HS-5 (cell line): Measurements from ENCODE around the gene APBB1.

ENCODE experiments used
- DNase-seq: peaks from one replicate; pipeline ENCODE4 v3.0.0-alpha.2; 2012; ENCODE audit warnings: low read depth

APBB1 gene

GRCh38 chr11:6419009-6419631 lies at the start of gene APBB1:
APBB1 (minus strand) TSS chr11:6419094; CDS start chr11:6411347, 7,747 bp downstream.
- DNase-seq, result no peak

DNA sequence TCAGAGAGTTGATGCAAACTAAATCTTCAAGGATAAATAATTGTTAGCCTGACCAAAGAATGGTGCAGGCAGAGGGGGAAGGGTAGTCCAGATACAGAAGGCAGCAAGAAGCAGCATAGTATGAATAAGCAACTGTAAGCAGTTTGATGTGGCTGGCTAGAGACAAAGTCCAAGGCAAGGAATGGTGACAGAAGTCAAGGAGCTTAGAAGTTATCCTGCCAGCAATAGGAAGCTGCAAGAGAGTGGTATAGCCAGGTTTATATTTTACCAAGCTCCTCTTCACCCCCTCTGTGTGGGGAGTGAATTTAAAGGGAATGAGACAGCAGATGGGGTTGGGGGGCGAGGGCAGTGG lies 40.2 kb upstream of the APBB1 start:
- DNase-seq, result no peak

DNA sequence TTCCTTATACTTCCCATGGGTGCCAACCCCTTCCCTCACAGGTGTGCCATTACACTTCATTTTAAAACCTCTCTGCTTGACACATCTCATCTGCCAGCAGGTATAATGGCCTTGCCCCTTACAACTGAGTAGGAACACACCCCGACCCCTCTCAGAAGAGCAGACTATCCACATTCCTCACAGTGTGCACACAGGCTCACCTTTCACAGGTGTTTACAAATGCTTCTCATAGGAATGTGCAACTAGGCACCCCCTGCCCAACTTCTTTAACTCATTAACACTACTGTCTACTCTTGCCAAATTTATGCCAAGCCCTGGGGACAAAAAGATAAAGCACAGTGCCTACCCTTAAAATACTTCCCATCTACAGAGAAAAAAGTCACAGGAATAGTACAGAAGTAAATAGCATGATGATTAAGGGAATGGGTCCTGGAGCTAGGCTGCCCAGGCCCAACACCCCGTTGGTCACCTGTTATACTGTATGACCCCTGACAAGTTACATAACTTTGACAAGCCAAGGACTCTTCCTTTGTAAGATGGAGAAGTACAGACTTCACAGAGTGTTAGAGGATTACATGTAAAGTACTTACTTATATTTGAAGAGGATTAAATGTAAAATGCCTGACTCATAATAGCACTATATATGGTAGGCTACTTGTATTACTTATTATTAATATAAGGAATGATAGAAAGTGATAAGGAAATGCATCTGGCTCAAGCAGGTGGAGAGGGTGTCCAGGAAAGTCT lies 39.6 kb upstream of the APBB1 start:
- no peak for DNase-seq

GRCh38 chr11:6457581-6458320 lies 38.9 kb upstream of the APBB1 start:
- DNase-seq, result no peak

DNA sequence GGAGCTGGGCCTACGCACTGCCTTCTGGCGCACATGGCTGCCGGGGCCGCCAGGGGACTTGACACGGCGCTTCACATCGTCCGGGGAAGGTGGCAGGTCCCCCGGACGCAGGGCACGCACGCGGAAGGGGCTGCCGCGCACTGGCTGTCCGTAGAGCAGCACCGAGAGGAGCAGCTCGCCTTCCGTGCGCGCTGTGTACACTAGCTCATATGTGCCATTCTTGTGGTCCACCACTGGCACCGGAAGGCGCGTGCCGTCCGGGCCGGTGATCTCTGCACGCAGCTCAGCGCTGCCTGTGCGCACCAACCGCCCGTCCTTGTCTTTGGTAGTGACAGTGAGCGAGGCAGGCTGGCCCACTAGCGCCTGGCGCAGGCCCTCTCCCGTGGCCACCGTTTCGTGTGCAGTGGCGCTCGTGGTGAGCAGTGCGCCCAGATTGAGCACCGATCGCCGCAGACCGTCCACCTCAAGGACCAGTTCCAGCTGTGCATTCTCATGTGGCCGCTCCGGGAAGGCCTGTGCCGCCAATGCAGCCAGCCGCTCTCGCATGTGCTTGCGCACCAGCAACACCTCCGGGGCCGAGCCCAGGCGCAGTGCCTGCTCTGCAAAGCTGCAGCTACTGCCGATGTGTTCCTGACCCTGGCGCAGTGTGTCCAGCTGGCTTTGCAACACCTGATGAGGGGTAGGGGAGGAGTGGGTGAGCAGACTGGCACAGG lies 37.6 kb upstream of the APBB1 start:
- DNase-seq, result no peak

GRCh38 chr11:6455070-6455469 lies 36.2 kb upstream of the APBB1 start:
- DNase-seq, result no peak

DNA sequence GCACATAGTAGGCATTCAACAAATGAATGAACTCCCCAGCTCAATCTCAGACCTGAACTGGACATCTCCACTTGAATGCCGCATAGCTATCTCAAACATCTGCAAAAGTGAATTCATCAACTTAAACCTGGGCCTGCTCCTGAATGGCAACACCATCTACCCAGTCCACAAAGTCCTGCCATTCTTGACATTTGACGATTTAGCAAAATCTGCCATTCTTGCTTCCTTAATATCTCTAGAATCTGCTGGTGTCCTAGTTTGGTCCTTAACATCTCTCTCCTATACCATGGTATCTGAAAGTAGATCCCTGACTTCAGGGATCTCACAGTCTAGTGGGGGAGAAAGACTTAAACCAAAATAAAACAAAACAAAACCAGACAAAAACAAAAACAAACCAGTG lies 34.3 kb upstream of the APBB1 start:
- no peak for DNase-seq

GRCh38 chr11:6452219-6452618 lies 33.3 kb upstream of the APBB1 start:
- no peak for DNase-seq

- no peak for DNase-seq
Measured at GRCh38 chr11:6448574-6448973, 29.7 kb upstream of the APBB1 start.

DNA sequence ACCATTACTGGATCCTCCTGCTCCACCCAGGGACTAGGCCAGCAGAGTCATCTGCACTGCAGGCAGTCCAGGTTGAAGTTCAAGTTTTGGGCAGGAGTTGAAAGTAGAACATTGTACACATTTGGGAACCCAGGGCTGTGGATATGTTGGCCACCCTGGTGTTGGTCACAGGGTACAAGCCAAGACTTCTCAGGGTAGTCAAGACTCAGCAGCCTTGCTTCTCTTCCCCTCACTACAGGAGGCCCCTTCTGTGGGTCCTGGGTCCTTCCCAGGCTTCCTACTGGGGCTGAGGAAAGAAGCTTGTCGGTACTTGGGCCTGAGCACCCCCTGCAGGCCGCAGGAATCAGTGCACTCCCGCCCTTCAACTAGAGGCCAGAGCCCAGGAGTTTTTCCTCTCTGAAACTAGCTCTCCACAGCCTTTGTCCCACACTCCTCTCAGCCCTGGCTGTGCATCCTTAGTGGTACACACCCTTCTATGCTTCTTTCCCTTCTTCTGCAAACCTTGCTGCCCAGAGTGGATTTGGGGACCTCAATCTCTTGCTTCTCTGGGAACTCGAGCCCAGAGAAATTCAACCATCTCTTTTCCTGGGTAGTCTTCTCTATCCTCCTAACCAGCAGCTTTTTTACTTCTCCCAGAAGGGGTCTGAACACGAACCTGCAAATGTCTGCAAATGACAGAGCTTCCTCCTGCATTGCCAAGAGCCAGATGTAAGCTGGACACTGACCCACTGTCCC lies 24.5 kb upstream of the APBB1 start:
- no peak for DNase-seq

GRCh38 chr11:6442441-6442840 lies 23.5 kb upstream of the APBB1 start:
- DNase-seq, result no peak

DNA sequence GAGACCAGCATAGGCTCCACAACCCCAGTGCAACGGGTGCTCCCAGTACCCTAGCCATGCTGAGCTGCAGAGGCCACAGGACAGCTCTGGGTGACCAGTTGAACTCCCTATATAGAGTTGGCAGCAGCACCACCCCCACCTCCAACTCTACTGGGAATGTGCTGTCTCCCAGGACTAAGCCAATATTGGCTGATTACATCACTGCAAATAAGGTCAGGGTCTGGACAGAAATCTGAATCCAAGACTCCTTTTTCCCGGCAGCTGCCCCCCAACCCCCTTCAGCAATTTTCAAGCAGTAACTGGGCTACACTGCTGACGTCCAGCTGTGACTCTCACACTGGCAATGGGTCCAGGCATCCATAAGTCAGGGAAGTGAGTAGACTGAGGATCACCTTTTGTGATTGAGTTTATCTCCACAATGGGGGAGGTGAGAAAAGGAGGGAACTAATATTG lies 22.0 kb upstream of the APBB1 start, which contains the start of gene HPX:
HPX (minus strand) TSS at position 82 of the 453 bp plus-strand sequence; CDS start at position 58, 24 bp downstream.
- no peak for DNase-seq

DNA sequence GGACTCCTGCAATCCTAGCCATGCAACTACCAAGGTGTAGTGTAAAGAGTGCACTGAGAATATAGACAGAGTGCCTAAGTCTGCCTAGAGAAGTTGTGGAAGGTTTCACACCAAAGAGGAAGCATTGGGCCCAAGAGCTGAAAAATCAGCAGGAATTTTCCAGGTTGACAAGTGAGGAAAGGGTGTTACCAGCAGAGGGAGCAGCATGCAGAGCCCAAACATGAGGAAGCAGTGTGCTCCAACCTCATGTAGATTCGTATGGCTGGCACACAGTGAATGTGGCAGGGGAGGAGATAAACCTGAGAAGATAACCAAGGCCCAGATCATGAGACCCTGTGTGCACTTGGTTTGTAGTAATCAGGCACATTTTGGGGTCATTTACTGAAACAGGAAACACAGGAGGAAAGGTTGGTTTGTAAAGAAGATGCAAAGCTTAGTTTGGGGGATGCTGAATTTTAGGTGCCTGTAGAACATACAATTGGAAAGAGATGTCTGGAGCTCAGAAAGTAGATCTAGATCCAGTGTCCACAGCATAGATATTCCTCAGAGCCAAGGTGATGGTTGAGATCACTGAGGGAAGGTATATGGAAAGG lies 20.2 kb upstream of the APBB1 start:
- DNase-seq, result no peak

- no peak for DNase-seq
Measured at GRCh38 chr11:6437993-6438392, 19.1 kb upstream of the APBB1 start.

DNA sequence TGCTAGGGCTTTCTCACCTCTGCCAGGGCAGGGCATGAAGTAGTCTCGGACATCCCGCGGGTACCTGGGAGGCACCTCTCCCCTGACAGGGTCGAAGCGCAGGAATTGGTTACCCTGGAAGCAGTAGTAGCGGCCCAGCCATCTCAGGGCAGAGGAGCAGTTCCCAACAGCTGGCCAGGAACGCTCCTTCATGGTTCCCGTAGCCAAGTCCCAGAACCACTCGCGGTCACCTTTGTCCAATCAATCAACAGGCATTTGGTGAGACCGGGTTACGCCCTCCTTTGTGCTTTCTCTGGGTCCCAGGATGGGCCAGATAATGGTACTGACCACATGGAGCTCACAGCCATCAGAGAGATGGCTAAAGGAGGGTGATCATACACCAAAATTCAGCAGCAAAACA lies 18.5 kb upstream of the APBB1 start:
- no peak for DNase-seq

DNA sequence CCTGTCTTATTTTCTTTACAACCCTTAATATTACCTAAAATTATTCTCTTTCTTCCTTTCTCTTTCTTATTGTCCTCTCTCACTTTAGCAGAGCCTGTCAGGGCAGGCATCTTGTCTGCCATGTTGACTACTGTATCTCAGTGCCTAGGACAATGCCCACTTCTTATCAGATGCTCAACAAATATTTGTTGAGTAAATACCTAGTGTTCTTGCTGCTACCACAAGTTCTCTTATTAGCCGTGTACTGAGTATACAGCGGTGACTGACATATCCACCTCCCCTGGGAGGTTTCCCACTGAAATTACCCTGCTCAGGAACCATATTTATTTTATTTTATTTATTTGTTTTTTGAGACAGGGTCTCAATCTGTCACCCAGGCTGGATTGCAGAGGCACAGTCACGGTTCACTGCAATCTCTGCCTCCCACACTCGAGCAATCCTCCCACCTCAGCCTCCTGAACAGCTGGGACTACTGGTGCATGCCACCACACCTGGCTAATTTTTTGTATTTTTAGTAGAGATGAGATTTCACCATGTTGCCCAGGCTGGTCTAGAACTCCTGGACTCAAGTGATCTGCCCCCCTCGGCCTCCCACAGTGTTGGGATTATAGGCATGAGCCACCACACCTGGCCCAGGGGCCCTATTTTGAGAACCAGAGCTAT lies 15.2 kb upstream of the APBB1 start:
- DNase-seq, result no peak

DNA sequence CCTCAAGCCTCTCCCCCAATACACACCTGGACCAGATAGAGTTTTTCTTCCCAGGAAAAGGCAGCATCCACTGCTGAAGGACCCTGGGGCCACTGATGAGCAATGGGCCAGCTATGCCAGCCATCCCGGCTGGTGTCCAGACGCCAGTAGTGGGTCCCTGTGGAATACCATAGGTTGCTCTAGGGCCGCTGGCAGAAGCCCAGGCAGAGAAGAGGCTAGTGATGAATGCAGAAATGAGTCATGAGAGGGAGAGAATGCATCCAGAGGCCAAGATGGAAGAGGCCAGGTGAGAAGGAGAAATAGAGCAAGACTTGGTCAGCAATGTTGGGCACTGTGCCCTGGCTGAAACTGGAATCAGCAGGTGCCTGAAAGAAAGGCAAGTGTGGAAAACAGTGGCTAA lies 13.0 kb upstream of the APBB1 start:
- DNase-seq, result peak; percentile 85

GRCh38 chr11:6427516-6427915 lies 8.6 kb upstream of the APBB1 start:
- DNase-seq, result no peak

DNA sequence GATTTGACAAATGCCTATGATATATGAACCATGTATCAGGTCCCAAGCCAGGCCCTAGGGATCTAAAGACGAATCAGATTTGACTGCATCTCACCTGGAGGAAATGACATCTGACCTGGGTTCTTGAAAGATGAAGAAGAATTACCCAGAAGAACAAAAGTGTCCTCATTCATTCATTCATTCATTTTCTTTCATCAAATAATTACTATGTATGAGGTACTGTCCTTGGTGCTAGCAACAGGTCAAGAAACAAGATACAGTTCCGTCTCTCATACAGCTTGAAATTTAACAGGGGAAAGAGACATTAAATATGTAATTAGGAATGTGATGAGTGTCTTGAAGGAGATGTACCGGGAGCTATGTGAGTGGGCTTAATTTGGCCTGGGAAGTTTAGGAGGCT lies 1.8 kb upstream of the APBB1 start:
- no peak for DNase-seq

DNA sequence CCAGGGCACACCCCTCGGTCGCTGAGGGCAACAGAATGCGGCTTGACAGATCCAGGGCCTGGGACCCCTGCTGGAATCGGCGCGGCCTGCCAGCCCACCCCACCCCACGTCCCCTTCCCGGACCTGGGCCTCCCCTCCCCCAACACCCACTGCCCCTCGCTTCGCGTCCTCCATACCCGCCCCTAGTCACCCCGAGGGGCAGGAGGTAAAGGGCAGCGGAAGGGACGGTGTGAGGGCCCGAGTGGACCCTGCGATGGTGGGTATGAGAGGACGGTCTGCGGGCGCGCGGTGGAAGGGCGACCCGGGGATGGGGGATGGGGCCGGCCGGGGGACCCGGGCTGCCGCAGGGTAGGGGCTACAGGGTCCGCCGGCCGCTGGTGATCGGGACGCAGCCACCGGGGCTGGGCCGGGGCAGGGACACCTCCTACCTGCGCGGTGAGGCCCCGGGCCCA lies 311 bp downstream of the APBB1 start:
- DNase-seq, result no peak
